D341Med (cell line): Measurements from ENCODE around the gene PDXDC1.
"Not testable (repeated sequence)": the region's sequence is repeated elsewhere in the genome, so short reads cannot be mapped to it uniquely, and the experiment has no call there.

Experiments
- DNase-seq: peaks from one replicate; pipeline ENCODE4 v3.0.0; 2012; ENCODE audit warnings: low spot score

Gene PDXDC1

GRCh38 chr16:14973785-14974322, 972 bp upstream of the PDXDC1 start:
- not testable (repeated sequence) for DNase-seq

- not testable (repeated sequence) for DNase-seq
These were observed 533 bp upstream of the PDXDC1 start for GRCh38 chr16:14974331-14974655.

- DNase-seq, result not testable (repeated sequence)
These were observed 780 bp downstream of the PDXDC1 start for GRCh38 chr16:14975418-14976194.

GRCh38 chr16:14976971-14977736, 2.3 kb downstream of the PDXDC1 start:
- DNase-seq, result not testable (repeated sequence)

- DNase-seq, result not testable (repeated sequence)
These were observed 3.5 kb downstream of the PDXDC1 start for GRCh38 chr16:14978281-14978680.

- not testable (repeated sequence) for DNase-seq
These were observed 4.1 kb downstream of the PDXDC1 start for GRCh38 chr16:14978908-14979307.

GRCh38 chr16:14981234-14981633, 6.4 kb downstream of the PDXDC1 start:
- not testable (repeated sequence) for DNase-seq

GRCh38 chr16:14982521-14982920, 7.7 kb downstream of the PDXDC1 start:
- DNase-seq, result not testable (repeated sequence)

GRCh38 chr16:14988092-14988491, 13.3 kb downstream of the PDXDC1 start:
- DNase-seq, result not testable (repeated sequence)

- DNase-seq, result not testable (repeated sequence)
These were observed 13.9 kb downstream of the PDXDC1 start for GRCh38 chr16:14988661-14989191.

- peak; percentile 15 for DNase-seq
These were observed 14.8 kb downstream of the PDXDC1 start for GRCh38 chr16:14989291-14990281.

GRCh38 chr16:14993277-14994151, 18.7 kb downstream of the PDXDC1 start:
- DNase-seq, result not testable (repeated sequence)

- DNase-seq, result not testable (repeated sequence)
These were observed 21.9 kb downstream of the PDXDC1 start for GRCh38 chr16:14996702-14997101.

- DNase-seq, result not testable (repeated sequence)
These were observed 23.5 kb downstream of the PDXDC1 start for GRCh38 chr16:14998300-14998699.

- DNase-seq, result peak; percentile 62
These were observed 25.0 kb downstream of the PDXDC1 start for GRCh38 chr16:14999845-15000244.

GRCh38 chr16:15002448-15002847, 27.6 kb downstream of the PDXDC1 start:
- DNase-seq, result not testable (repeated sequence)

- DNase-seq, result not testable (repeated sequence)
These were observed 30.7 kb downstream of the PDXDC1 start for GRCh38 chr16:15005357-15006132.

- DNase-seq, result not testable (repeated sequence)
These were observed 33.8 kb downstream of the PDXDC1 start for GRCh38 chr16:15008647-15009046.

- not testable (repeated sequence) for DNase-seq
These were observed 38.1 kb downstream of the PDXDC1 start for GRCh38 chr16:15012941-15013340.
